Lower lobe of right lung (tissue), 2 donors: Measurements from ENCODE around the gene NR4A3. TPM values are rescaled to one million over a fixed set of nuclear protein-coding genes. Genes with fewer than 3 reads are reported as not detected.

Experiments used
- ATAC-seq, 2 donors: fragments of 200-7000 bp; cut with Tn5 transposase; one replicate each; pipeline ENCODE4 v1.9.1; 2020 to 2022; ENCODE audit warnings: mild to moderate bottlenecking in 2 of 2, moderate library complexity in 2 of 2
- DNase-seq: peaks from one replicate; pipeline ENCODE4 v3.0.0-alpha.2; 2020
- H3K27ac ChIP-seq: fragments of 200-600 bp; one replicate; pipeline ENCODE4 v1.8.0; 2022
- H3K27me3 ChIP-seq: fragments of 200-600 bp; one replicate; pipeline ENCODE4 v1.8.0; 2022; ENCODE audit warnings: low read depth
- H3K36me3 ChIP-seq: fragments of 200-600 bp; one replicate; pipeline ENCODE4 v1.8.0; 2022; ENCODE audit warnings: mild to moderate bottlenecking
- H3K4me1 ChIP-seq: fragments of 200-600 bp; one replicate; pipeline ENCODE4 v1.8.0; 2022
- H3K4me3 ChIP-seq: fragments of 200-600 bp; one replicate; pipeline ENCODE4 v1.8.0; 2022; ENCODE audit warnings: mild to moderate bottlenecking
- H3K9me3 ChIP-seq: fragments of 200-600 bp; one replicate; pipeline ENCODE4 v1.8.0; 2022
- intact Hi-C: fragments of 100-400 bp; cut with DNase I; formaldehyde crosslinking; loops from one replicate; pipeline ENCODE4 v1.11.0; 2022
- total RNA-seq: library from RNA; stranded (reverse); fragmentation: NEBNext Ultra II Directional; extraction: Animal tissue kit (Norgen Biotek cat#: 25700); gene quantifications from one replicate; pipeline ENCODE4 v1.2.1, GENCODE V29; 2021
- TF ChIP-seq, protein P1 (sequence below): fragments of 200-600 bp; IDR thresholded peaks from one replicate; pipeline ENCODE4 v1.8.0; 2022; ENCODE audit warnings: antibody characterized with exemption, mild to moderate bottlenecking
- donor health status: DM: no; HTN: yes; CAD: no; lungs with severe emphysema.

Gene NR4A3
- total RNA-seq, 1 donor from 2014 or later, result 1.7 TPM

DNA sequence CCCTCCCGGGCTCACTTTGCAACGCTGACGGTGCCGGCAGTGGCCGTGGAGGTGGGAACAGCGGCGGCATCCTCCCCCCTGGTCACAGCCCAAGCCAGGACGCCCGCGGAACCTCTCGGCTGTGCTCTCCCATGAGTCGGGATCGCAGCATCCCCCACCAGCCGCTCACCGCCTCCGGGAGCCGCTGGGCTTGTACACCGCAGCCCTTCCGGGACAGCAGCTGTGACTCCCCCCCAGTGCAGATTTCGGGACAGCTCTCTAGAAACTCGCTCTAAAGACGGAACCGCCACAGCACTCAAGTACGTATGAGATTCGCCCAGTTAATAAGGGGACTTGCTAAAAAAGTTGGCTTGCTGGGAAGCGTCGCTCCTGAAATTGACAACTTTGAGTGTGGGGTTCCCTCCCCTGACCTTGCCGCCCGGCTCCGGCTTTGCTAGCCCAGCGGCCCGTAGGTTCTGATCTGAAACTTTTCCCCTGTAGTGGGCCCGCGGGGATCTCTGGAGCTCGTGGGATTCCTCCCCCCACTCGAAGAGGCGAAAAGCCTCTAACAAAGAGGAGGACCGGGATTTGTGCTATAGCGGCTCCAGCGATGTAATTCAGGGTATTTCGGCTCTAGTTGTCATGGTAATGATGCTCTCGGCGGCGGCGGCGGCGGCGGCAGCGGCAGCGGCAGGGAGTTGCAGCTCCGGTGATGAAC lies 572 bp downstream of the NR4A3 start:
- Histone ChIP-seq H3K27ac (peak overlapping the region; percentile 97), H3K4me3 (peak overlapping the region; percentile 84), H3K4me1 (peaks cover 57% of the 10 kb centered on the region), H3K27me3 (peaks cover 32% of the 10 kb centered on the region), H3K36me3 (no peaks in the 10 kb centered on the region), H3K9me3 (no peaks in the 10 kb centered on the region)
- TF ChIP-seq, protein P1, sequence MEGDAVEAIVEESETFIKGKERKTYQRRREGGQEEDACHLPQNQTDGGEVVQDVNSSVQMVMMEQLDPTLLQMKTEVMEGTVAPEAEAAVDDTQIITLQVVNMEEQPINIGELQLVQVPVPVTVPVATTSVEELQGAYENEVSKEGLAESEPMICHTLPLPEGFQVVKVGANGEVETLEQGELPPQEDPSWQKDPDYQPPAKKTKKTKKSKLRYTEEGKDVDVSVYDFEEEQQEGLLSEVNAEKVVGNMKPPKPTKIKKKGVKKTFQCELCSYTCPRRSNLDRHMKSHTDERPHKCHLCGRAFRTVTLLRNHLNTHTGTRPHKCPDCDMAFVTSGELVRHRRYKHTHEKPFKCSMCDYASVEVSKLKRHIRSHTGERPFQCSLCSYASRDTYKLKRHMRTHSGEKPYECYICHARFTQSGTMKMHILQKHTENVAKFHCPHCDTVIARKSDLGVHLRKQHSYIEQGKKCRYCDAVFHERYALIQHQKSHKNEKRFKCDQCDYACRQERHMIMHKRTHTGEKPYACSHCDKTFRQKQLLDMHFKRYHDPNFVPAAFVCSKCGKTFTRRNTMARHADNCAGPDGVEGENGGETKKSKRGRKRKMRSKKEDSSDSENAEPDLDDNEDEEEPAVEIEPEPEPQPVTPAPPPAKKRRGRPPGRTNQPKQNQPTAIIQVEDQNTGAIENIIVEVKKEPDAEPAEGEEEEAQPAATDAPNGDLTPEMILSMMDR, result no peak
- ATAC-seq, result peak in 1 of 2 donors; percentile 0
- intact Hi-C loops, result no loop called here
- peak; percentile 50 for DNase-seq

DNA sequence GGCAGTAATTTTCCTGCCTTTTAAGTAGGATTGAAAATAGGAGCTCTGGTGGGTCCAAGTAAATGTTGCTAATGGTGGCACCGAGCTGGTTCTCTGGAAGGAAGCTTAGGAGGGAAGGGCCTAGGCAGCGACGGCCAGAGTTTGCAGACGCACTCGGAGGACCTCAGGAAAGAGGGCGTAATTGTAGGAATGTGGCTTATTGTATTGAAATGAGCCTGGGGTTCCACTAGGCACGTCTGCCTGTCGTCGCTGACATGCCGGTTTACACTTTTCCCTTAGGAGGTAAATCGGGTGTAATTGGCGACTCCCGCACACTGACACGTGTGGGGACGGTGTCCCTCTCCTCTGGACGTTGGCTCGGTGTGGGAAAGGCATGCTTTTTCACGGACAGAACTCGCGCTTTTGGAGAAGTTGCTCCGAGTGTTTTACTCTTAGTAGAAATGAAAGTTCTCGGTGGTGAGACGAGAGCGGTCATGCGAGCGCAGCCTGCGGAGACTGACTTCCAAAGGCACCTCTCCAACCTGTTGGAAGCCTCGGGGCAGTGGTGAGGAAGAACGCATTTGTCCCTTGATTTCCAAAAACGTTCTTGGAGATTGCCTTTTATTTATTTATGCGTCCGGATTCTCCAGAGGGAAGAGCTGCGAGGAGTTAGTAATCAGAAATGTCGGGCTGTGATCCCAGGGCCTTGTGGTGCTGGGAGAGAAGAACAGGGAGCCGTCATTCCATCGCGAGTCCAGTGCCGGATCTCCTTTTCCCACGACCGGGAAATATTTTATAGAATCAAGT lies 1.3 kb downstream of the NR4A3 start:
- intact Hi-C loops, result no loop called here
- H3K27ac ChIP-seq, result no peak overlapping the region
- peak; percentile 51 for DNase-seq
- peaks cover 57% of the 10 kb centered on the region for H3K4me1 ChIP-seq
- H3K4me3 ChIP-seq, result peak overlapping the region; percentile 84
- TF ChIP-seq, protein P1, result no peak
- no peaks in the 10 kb centered on the region for H3K9me3 ChIP-seq
- ATAC-seq, result no peak
- H3K36me3 ChIP-seq, result no peaks in the 10 kb centered on the region
- peaks cover 40% of the 10 kb centered on the region for H3K27me3 ChIP-seq

DNA sequence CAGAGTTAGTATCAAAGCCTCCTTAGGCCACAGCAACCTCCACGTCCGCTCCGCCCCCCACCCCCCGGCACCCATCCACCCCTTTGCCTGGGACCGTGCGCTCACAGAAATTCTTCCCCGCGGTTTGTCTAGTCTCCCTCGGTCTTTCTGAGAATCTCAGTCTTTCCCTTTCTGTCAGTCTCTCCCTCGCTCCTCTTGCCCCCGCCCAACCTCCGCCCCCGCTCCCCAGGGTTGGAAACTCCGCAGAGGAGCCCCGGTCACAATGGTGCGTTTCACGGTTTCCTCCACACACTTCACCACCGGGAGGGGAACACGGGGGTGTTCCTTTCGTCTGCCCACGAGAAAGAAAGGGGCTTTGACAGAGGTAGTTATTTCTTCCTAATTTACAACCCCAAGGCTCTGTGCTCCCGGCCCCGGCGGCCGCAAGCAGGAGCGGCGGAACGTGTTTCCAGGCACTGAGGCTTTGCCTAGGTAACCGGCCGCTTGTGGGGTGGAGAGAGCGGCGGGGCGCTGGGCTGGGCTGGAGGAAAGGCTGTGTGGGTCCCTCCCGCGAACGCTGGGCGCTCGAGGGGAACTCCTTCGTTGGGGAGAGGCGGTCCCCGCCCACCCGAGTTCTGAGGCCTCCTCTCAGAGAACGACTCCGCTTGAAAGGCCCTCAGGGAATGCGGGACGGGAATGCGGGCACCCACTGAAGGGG lies 2.1 kb downstream of the NR4A3 start:
- peaks cover 43% of the 10 kb centered on the region for H3K27me3 ChIP-seq
- no peaks in the 10 kb centered on the region for H3K9me3 ChIP-seq

DNA sequence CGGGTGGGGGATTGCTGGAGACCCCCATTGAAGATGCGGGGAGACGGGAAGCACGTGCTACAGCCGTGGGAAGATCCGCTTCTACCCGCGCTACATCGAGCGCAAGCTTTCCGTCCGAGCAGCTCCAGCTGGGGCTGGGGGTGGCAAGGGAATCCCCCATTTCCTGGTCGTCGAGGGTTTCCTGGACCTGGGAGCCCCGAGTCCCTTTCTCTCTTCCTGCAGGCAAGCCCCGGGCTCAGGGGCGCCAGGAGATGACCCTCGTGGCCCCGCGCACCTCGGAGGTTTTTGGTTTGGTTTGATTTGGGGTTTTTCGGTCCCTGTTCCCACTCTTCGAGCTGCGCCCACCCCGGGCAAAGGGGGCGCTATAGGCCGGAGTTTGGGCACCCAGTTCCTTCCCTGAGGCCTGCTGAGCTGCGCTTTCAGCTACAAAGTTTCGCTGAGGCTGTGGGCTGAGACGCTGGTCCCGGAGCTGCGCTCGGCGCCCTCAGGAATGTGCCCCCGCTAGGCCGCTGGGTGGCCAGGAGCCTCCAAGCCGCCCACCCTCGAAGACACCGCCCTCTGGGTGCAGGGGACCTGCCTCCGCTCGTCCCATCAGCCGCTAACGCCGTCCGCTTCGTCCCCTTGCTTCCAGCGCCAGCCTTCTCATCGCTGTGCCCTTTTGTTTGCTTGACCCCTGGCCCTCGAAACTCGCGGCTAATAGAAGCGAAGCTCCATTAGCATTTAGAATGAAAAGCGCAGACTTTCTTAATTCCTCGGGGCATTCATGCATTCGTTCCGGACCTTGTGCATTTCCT lies 2.9 kb downstream of the NR4A3 start:
- ATAC-seq (no peak), DNase-seq (peak; percentile 57)
- Histone ChIP-seq H3K27me3 (peaks cover 51% of the 10 kb centered on the region), H3K9me3 (no peaks in the 10 kb centered on the region), H3K4me3 (peak overlapping the region; percentile 84), H3K4me1 (peaks cover 47% of the 10 kb centered on the region), H3K36me3 (no peaks in the 10 kb centered on the region), H3K27ac (no peak overlapping the region)
- TF ChIP-seq, protein P1, result peak; percentile 55
- intact Hi-C loops, result no loop called here

More for the DNA sequence above, 2.1 kb downstream of the NR4A3 start:
- intact Hi-C loops, result no loop called here
- peak overlapping the region; percentile 84 for H3K4me3 ChIP-seq
- peak; percentile 60 for DNase-seq
- TF ChIP-seq, protein P1, result no peak
- no peak for ATAC-seq
- no peak overlapping the region for H3K27ac ChIP-seq
- peaks cover 50% of the 10 kb centered on the region for H3K4me1 ChIP-seq
- no peaks in the 10 kb centered on the region for H3K36me3 ChIP-seq
